ENCODE data around the gene HDAC4. TPM values are rescaled to one million over a fixed set of nuclear protein-coding genes. Genes with fewer than 3 reads are reported as not detected.

HDAC4 gene
- total and polyA plus RNA-seq, 10 of the 15 experiments (the other 5 are each of a cell fraction or from before 2014, with no cell fraction given): 0.22 to 15.7 (median 4.8) TPM

DNA sequence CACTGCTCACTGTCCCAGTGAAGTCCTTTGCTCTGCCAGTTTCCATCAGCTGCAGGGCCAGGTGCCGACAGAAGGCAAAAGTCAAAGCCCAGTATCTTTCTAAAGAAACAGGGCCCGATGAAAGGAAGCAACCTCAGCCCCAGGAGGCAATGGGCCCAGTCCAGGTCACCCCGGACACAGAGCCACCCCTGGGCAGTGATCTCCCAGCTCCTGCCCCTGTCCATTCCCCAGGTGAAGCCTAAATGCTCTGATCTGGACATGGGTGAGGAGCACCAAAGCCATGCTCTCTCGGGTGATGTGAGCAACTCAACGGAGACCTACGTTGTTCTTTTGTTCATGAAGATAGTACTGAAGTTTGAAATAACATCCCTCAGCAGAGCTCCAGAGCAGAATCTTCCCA, 61.6 kb downstream of the HDAC4 start:
- in situ Hi-C loops (cut with MboI) (no loop called here), intact Hi-C loops (cut with micrococcal nuclease; ENCODE audit: unreplicated experiment) (no loop called here)
- ChIA-PET SMC1A (ENCODE audit: uncharacterized antibody, unreplicated experiment) (interaction anchor here (1.1 kb wide), 1 partner anchor 36 kb away, joined by 3 read pairs; no protein-coding TSS in a partner anchor), RAD21 (ENCODE audit: unreplicated experiment) (no interaction called here), CTCF (no interaction called here), POLR2A (no interaction called here)
- TF ChIP-seq STAT3 (IDR thresholded peaks at IDR 0.05; ENCODE audit: low read depth, low read length) (no peak), SMARCA5 (IDR thresholded peaks at IDR 0.05) (no peak), KDM1A (IDR thresholded peaks at IDR 0.05; ENCODE audit: borderline replicate concordance) (no peak), ATF7 (IDR thresholded peaks at IDR 0.05; ENCODE audit: low read depth) (no peak), MYB (IDR thresholded peaks at IDR 0.05; ENCODE audit: borderline replicate concordance, low read depth, low read length) (no peak), KAT2A (conservative IDR thresholded peaks at IDR 0.05; ENCODE audit: control insufficient read depth, low read depth, low read length) (no peak), MTA3 (IDR thresholded peaks at IDR 0.05; ENCODE audit: borderline replicate concordance, low read length) (no peak), MTA2 (IDR thresholded peaks at IDR 0.05; ENCODE audit: low read depth) (no peak), NRF1 (conservative IDR thresholded peaks at IDR 0.05; ENCODE audit: low read depth, low read length) (no peak)
- TF ChIP-seq, protein P1, sequence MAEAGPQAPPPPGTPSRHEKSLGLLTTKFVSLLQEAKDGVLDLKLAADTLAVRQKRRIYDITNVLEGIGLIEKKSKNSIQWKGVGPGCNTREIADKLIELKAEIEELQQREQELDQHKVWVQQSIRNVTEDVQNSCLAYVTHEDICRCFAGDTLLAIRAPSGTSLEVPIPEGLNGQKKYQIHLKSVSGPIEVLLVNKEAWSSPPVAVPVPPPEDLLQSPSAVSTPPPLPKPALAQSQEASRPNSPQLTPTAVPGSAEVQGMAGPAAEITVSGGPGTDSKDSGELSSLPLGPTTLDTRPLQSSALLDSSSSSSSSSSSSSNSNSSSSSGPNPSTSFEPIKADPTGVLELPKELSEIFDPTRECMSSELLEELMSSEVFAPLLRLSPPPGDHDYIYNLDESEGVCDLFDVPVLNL (IDR thresholded peaks at IDR 0.05; ENCODE audit: low read depth, low read length): no peak
- TF ChIP-seq, protein P2, sequence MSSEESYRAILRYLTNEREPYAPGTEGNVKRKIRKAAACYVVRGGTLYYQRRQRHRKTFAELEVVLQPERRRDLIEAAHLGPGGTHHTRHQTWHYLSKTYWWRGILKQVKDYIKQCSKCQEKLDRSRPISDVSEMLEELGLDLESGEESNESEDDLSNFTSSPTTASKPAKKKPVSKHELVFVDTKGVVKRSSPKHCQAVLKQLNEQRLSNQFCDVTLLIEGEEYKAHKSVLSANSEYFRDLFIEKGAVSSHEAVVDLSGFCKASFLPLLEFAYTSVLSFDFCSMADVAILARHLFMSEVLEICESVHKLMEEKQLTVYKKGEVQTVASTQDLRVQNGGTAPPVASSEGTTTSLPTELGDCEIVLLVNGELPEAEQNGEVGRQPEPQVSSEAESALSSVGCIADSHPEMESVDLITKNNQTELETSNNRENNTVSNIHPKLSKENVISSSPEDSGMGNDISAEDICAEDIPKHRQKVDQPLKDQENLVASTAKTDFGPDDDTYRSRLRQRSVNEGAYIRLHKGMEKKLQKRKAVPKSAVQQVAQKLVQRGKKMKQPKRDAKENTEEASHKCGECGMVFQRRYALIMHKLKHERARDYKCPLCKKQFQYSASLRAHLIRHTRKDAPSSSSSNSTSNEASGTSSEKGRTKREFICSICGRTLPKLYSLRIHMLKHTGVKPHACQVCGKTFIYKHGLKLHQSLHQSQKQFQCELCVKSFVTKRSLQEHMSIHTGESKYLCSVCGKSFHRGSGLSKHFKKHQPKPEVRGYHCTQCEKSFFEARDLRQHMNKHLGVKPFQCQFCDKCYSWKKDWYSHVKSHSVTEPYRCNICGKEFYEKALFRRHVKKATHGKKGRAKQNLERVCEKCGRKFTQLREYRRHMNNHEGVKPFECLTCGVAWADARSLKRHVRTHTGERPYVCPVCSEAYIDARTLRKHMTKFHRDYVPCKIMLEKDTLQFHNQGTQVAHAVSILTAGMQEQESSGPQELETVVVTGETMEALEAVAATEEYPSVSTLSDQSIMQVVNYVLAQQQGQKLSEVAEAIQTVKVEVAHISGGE (CRISPR knock-in tag; IDR thresholded peaks at IDR 0.05): no peak
- no peak for DNase-seq (ENCODE audit: low read depth, low spot score)
- Histone ChIP-seq H3K36me3 (ENCODE audit: control insufficient read depth in 2 of 2, insufficient read depth in 2 of 2, low read length in 1 of 2) (no peaks in the 10 kb centered on the region), H3K27ac (ENCODE audit: control insufficient read depth, insufficient read depth) (no peak overlapping the region), H3K9ac (ENCODE audit: control insufficient read depth, insufficient read depth, low read length) (no peak overlapping the region), H3K4me1 (ENCODE audit: control insufficient read depth, insufficient read depth, low read length) (peaks cover 7% of the 10 kb centered on the region), H3K27me3 (replicated peaks in 1 of 2; ENCODE audit: control insufficient read depth in 2 of 2, insufficient read depth in 2 of 2, low read length in 1 of 2) (no peaks in the 10 kb centered on the region), H4K20me1 (ENCODE audit: control insufficient read depth, insufficient read depth) (peaks cover 3% of the 10 kb centered on the region; the same call in 1 of the 2 replicates), H2AFZ (ENCODE audit: control insufficient read depth, low read depth, low read length) (no peak overlapping the region), H3K4me2 (ENCODE audit: control insufficient read depth, insufficient read depth) (no peak overlapping the region), H3K9me3 (replicated peaks; ENCODE audit: control insufficient read depth, insufficient read depth, low read length) (no peaks in the 10 kb centered on the region), H3K4me3 (no peak overlapping the region), H3K79me2 (ENCODE audit: control insufficient read depth, insufficient read depth, low read length) (no peaks in the 10 kb centered on the region)
- WGBS (ENCODE audit: insufficient coverage, insufficient replicate concordance, low lambda C conversion rate, missing lambda C conversion rate): 66% methylated on average over 6 of the region's 6 CpGs
- no peak for FAIRE-seq
- ATAC-seq: no peak
- no TSS peak for BruUV-seq (replicated peaks)

Data from GM12878 (cell line).